GM12872 (cell line): ENCODE measurements around the gene MYO5A.

Source experiments
- CTCF ChIP-seq: IDR thresholded peaks from 3 replicates; pipeline ENCODE4 v1.5.1; 2011; ENCODE audit warnings: low read depth, mild to moderate bottlenecking, low read length, moderate library complexity; ENCODE audit not compliant: insufficient read depth

Gene MYO5A

GRCh38 chr15:52415628-52416027 is 113.1 kb downstream of the MYO5A start:
- no peak for TF ChIP-seq CTCF

GRCh38 chr15:52414936-52415335 is 113.7 kb downstream of the MYO5A start:
- TF ChIP-seq CTCF: no peak

- no peak for TF ChIP-seq CTCF
Observed at GRCh38 chr15:52408823-52409222, 119.9 kb downstream of the MYO5A start.

- TF ChIP-seq CTCF: no peak
Observed at GRCh38 chr15:52407374-52407773, 121.3 kb downstream of the MYO5A start.

- TF ChIP-seq CTCF: no peak
Observed at GRCh38 chr15:52406601-52407000, 122.1 kb downstream of the MYO5A start.

- TF ChIP-seq CTCF: no peak
Observed at GRCh38 chr15:52405856-52406255, 122.8 kb downstream of the MYO5A start.

GRCh38 chr15:52397118-52397517 is 131.6 kb downstream of the MYO5A start:
- TF ChIP-seq CTCF: no peak

- TF ChIP-seq CTCF: no peak
Observed at GRCh38 chr15:52394118-52394517, 134.6 kb downstream of the MYO5A start.
